ENCODE results near the gene CPS1. TPM values are rescaled to one million over a fixed set of nuclear protein-coding genes. Genes with fewer than 3 reads are reported as not detected.

Gene CPS1
- total and polyA plus RNA-seq, 8 donors = 2.5 to 9.2 (median 7.3) TPM

DNA sequence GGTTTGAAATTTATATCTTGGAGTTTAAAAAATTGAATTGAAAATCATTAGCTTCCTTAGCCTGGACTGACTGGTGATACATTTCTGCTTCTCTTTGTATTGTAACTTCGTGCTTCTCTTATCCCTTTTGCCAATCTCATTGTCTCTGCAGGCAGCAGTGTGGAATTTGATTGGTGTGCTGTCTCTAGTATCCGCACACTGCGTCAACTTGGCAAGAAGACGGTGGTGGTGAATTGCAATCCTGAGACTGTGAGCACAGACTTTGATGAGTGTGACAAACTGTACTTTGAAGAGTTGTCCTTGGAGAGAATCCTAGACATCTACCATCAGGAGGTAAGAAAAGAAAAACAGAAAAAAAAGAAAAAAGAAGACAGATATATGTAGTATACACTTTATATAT lies 85.9 kb downstream of the CPS1 start:
- Histone ChIP-seq H3K9me3 (peaks cover 0 to 5% of the 10 kb centered on the region in 2 donors), H3K36me3 (no peaks in the 10 kb centered on the region), H3K27ac (no peak overlapping the region), H3K4me3 (no peak overlapping the region), H3K4me1 (no peaks in the 10 kb centered on the region), H3K27me3 (no peaks in the 10 kb centered on the region)
- intact Hi-C loops (cut with DNase I) = no loop called here
- TF ChIP-seq, protein P1, sequence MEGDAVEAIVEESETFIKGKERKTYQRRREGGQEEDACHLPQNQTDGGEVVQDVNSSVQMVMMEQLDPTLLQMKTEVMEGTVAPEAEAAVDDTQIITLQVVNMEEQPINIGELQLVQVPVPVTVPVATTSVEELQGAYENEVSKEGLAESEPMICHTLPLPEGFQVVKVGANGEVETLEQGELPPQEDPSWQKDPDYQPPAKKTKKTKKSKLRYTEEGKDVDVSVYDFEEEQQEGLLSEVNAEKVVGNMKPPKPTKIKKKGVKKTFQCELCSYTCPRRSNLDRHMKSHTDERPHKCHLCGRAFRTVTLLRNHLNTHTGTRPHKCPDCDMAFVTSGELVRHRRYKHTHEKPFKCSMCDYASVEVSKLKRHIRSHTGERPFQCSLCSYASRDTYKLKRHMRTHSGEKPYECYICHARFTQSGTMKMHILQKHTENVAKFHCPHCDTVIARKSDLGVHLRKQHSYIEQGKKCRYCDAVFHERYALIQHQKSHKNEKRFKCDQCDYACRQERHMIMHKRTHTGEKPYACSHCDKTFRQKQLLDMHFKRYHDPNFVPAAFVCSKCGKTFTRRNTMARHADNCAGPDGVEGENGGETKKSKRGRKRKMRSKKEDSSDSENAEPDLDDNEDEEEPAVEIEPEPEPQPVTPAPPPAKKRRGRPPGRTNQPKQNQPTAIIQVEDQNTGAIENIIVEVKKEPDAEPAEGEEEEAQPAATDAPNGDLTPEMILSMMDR (IDR thresholded peaks at IDR 0.05) = no peak
- ATAC-seq (no peak), DNase-seq (no peak)

DNA sequence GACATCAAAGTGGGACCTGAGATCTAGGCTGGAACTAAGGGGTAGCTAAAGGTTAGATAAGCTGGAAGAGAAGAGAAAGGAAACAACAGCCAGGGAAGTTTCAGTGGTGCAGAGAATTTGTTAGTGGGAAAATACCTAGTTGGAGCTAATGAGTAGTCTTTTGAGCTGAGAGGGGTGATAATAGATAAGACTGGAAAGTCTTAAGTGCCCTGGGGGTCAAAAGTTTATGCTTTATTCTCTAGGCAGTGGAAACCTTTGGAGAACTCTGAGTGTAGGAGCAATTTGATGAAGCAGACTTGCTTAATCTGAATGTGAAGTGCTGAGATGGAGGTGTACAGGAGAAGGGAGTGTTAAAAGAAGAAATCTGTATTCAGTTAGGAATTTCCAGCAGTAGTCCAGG lies 90.8 kb downstream of the CPS1 start:
- intact Hi-C loops (cut with DNase I) = no loop called here
- no peaks in the 10 kb centered on the region for H3K36me3 ChIP-seq
- no peak for DNase-seq
- no peak overlapping the region for H3K27ac ChIP-seq
- H3K9me3 ChIP-seq = no peaks in the 10 kb centered on the region
- H3K27me3 ChIP-seq = no peaks in the 10 kb centered on the region
- TF ChIP-seq, protein P1 (IDR thresholded peaks at IDR 0.05) = no peak
- H3K4me3 ChIP-seq = no peak overlapping the region
- no peak for ATAC-seq
- H3K4me1 ChIP-seq = no peaks in the 10 kb centered on the region

DNA sequence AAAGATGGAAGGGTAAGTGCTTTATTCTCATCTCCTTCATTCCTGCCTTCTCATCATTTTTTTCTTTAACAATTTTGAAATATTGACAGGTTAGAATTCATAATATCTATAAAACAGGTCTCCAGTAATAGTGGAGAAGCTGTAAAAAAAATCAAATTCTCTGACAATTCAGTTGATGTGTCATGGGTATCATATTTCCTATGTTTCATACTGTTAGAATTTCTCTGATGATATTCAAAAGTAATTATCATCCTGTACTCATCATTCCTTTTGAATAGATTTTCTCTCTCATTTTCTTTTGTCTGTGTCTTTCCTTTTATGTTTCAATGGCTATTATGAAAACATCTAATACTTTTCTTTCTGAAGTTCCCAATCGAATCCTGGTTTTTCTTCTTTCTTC lies 97.7 kb downstream of the CPS1 start:
- Histone ChIP-seq H3K4me3 (no peak overlapping the region), H3K36me3 (no peaks in the 10 kb centered on the region), H3K4me1 (no peaks in the 10 kb centered on the region), H3K27ac (no peak overlapping the region), H3K9me3 (no peaks in the 10 kb centered on the region), H3K27me3 (no peaks in the 10 kb centered on the region)
- DNase-seq = no peak
- ATAC-seq = no peak
- intact Hi-C loops (cut with DNase I) = no loop called here
- TF ChIP-seq, protein P1 (IDR thresholded peaks at IDR 0.05) = no peak

DNA sequence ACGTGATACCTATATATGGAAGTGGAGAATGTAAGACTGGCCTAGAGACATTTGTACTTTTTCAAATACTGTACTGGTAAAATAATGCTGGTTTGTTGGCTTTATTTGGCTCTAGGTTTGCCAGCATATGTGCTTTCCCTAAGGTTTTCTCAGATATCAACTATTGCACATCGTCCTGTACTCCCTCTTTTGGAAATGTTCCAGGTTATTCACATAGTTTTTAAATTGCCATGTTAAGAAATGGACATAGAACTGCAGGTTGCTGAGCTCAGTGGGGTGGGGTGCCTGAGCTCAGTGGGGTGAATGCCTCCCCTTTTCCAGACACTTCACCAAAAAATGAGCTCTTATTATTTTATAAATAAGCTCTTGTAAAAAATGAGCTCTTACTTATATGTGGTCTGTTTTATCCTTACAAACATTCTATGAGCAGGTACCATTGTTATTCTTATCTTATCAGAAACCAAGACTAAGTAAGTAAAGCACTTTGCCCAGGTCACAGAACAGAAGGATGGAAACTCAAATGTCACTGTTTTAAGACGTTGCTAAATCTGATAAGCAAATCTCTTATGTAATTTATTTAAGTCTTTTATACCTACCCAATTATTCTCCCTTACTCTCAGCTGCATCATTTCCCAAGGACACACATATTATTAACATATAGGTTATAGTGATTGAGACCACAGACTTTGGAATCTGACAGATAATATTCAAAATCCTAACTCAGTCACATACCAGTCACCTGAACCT lies 99.0 kb downstream of the CPS1 start:
- intact Hi-C loops (cut with DNase I) = no loop called here
- Histone ChIP-seq H3K36me3 (no peaks in the 10 kb centered on the region), H3K27ac (no peak overlapping the region), H3K9me3 (no peaks in the 10 kb centered on the region), H3K27me3 (no peaks in the 10 kb centered on the region), H3K4me1 (no peaks in the 10 kb centered on the region), H3K4me3 (no peak overlapping the region)
- no peak for ATAC-seq
- TF ChIP-seq, protein P1 (IDR thresholded peaks at IDR 0.05) = no peak
- DNase-seq = no peak

DNA sequence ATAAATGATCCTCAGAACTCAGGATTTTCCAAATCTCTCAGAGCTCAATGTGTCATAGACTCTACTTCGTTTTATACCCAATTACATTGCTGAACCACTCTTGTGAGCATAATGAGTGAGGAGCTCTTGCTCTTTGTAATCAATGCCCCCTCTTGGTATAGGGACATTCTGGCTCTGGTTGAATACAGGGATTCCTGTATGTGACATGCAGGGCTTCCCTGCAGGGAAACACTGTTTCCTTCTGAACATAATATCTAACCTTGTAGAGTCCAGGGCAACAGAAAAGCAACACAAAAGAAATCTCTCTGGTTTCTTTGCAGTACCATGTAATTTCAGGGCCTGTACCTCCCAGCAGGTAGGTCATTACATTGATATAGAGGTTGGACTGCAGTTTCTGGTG lies 101.5 kb downstream of the CPS1 start:
- no peaks in the 10 kb centered on the region for H3K4me1 ChIP-seq
- intact Hi-C loops (cut with DNase I) = no loop called here
- no peaks in the 10 kb centered on the region for H3K27me3 ChIP-seq
- no peak for DNase-seq
- no peak overlapping the region for H3K4me3 ChIP-seq
- H3K36me3 ChIP-seq = no peaks in the 10 kb centered on the region
- TF ChIP-seq, protein P1 (IDR thresholded peaks at IDR 0.05) = no peak
- no peak for ATAC-seq
- peaks cover 0 to 7% of the 10 kb centered on the region in 2 donors for H3K9me3 ChIP-seq
- no peak overlapping the region for H3K27ac ChIP-seq

Measured in left lung (tissue), 10 donors.